ENCODE data around the gene THSD7B.

THSD7B gene

DNA sequence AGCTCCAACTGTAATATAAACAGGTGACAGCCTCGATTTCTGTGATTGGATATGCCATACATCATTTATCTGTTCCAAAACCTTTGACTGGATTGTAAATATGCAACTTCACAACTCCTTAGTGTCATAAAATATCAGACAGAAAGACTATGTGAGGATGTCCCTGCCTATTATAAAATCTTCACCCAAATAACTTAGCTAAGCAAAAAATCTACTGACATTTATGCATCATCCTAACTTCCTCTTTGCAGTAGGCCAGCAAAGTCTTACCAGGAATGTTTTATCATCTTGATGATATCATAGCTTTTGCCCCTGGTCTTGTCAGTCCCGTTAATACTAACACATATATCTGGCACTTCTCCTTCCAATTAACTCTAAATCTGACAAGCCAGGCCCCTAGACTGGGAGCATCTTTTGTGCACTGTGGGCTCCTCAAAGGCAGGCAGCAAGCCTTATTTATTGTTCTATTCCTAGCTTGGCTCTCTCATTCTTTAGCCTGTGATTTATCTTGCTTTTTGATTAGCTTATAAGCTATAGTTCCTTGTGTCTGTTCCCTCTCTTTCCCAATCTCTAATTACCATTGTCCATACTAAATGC is 842.5 kb downstream of the THSD7B start:
- Mint-ChIP-seq H3K27ac (no peak overlapping the region), H3K36me3 (no peaks in the 10 kb centered on the region), H3K9me3 (peaks cover 11% of the 10 kb centered on the region), H3K4me1 (no peaks in the 10 kb centered on the region), H3K4me3 (no peak overlapping the region)
- ATAC-seq (no peak), DNase-seq (ENCODE audit: low spot score in 2 of 2) (no peak)

- Mint-ChIP-seq H3K4me1 (no peaks in the 10 kb centered on the region), H3K27ac (no peak overlapping the region), H3K36me3 (no peaks in the 10 kb centered on the region), H3K9me3 (peaks cover 5% of the 10 kb centered on the region), H3K4me3 (no peak overlapping the region)
- ATAC-seq: no peak
- no peak for DNase-seq (ENCODE audit: low spot score in 2 of 2)
These were observed 873.6 kb downstream of the THSD7B start for GRCh38 chr2:137638932-137639331.

DNA sequence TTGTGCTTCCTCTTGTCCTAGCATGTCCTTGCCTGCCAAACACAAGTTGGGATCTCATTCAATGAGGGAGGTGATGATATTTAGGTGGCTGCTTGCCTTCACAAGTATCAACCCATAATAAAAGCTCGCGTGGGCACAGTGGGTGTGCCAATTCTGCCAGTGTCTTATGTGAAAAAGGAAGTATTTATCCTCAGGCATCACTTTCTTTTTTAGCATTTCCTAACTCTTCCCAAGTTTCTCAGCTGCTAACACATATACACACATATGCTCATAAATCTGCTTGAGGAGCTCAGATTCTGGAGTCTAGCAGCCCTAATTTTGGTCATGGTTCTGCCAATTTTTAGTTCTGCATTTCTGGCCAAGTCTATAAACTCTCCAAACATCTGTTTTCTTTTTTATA is 879.4 kb downstream of the THSD7B start:
- DNase-seq (ENCODE audit: low spot score in 2 of 2) (no peak), ATAC-seq (no peak)
- no peaks in the 10 kb centered on the region for H3K36me3 Mint-ChIP-seq
- H3K4me3 Mint-ChIP-seq: no peak overlapping the region
- H3K4me1 Mint-ChIP-seq: no peaks in the 10 kb centered on the region
- peaks cover 5% of the 10 kb centered on the region for H3K9me3 Mint-ChIP-seq
- no peak overlapping the region for H3K27ac Mint-ChIP-seq

DNA sequence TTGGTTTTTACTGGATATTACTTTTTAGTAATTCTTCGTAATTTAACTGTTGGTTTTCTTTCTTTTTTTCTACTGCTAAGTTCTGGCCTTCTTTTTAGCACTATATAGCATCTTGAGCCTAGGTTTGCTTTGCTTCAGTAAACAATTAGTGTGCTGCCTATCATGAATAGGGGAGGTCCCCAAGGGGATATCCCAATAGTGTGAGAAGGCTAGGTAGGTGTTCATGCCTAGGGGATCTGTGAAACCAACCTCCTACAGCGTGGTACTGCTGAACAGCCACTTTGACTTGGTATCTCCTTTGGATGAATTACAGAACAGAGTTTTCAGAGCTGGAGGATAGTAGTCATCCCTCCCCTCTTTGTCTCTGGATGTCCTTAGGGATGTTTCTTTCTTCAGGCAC is 888.7 kb downstream of the THSD7B start:
- Mint-ChIP-seq H3K9me3 (peaks cover 7% of the 10 kb centered on the region), H3K4me3 (no peak overlapping the region), H3K36me3 (no peaks in the 10 kb centered on the region), H3K4me1 (no peaks in the 10 kb centered on the region), H3K27ac (no peak overlapping the region)
- DNase-seq (ENCODE audit: low spot score in 2 of 2): no peak
- no peak for ATAC-seq

DNA sequence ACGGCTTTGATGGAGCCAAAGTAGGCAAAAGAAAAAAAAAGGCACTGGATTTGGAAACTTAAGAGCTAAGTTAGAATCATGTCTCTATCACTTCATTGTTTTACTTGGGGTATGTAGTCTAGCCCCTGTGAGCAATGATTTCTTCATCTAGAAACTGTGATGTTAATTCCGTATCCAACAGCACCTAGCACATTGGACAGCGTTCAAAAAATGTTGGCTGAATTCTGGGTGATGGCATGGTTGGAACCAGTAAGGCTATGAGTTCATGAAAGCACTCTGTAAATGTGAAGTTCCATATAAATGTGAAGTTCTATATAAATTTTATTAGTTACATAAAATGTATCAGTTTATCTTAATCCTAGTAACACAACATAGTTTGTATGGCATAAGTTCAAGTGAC is 890.5 kb downstream of the THSD7B start:
- no peak for DNase-seq (ENCODE audit: low spot score in 2 of 2)
- H3K36me3 Mint-ChIP-seq: no peaks in the 10 kb centered on the region
- H3K4me1 Mint-ChIP-seq: no peaks in the 10 kb centered on the region
- ATAC-seq: no peak
- no peak overlapping the region for H3K27ac Mint-ChIP-seq
- no peak overlapping the region for H3K4me3 Mint-ChIP-seq
- peaks cover 3% of the 10 kb centered on the region for H3K9me3 Mint-ChIP-seq

DNA sequence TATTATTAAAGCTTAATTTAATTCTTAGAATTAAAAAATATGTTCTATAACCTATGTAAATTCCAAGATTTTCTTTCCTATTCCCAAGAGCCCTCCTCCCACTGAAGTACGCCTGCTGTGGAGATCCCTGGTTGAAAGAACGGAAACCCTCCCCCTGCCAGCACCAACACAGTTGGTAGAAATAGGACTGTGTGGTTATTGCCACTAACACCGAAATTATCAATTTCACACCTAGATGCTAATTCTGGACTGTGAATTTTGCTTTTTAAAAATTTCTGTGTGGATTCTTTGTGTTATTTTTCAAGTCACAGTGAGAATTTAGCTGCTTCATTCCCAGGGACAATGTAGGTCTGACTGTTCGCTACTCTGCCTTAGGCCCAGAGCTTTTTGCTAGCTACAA is 893.1 kb downstream of the THSD7B start:
- Mint-ChIP-seq H3K27ac (no peak overlapping the region), H3K4me3 (no peak overlapping the region), H3K9me3 (peaks cover 4% of the 10 kb centered on the region), H3K4me1 (no peaks in the 10 kb centered on the region), H3K36me3 (no peaks in the 10 kb centered on the region)
- no peak for ATAC-seq
- no peak for DNase-seq (ENCODE audit: low spot score in 2 of 2)

GRCh38 chr2:137659616-137660015 is 894.3 kb downstream of the THSD7B start:
- no peaks in the 10 kb centered on the region for H3K4me1 Mint-ChIP-seq
- peaks cover 3% of the 10 kb centered on the region for H3K9me3 Mint-ChIP-seq
- H3K36me3 Mint-ChIP-seq: no peaks in the 10 kb centered on the region
- H3K27ac Mint-ChIP-seq: no peak overlapping the region
- ATAC-seq (no peak), DNase-seq (ENCODE audit: low spot score in 2 of 2) (no peak)
- no peak overlapping the region for H3K4me3 Mint-ChIP-seq

- H3K4me1 Mint-ChIP-seq: no peaks in the 10 kb centered on the region
- DNase-seq (ENCODE audit: low spot score in 2 of 2) (no peak), ATAC-seq (no peak)
- H3K27ac Mint-ChIP-seq: no peak overlapping the region
- peaks cover 3% of the 10 kb centered on the region for H3K9me3 Mint-ChIP-seq
- H3K36me3 Mint-ChIP-seq: no peaks in the 10 kb centered on the region
- no peak overlapping the region for H3K4me3 Mint-ChIP-seq
These were observed 904.8 kb downstream of the THSD7B start for GRCh38 chr2:137670111-137670510.

- H3K9me3 Mint-ChIP-seq: peaks cover 6% of the 10 kb centered on the region
- ATAC-seq (no peak), DNase-seq (ENCODE audit: low spot score in 2 of 2) (no peak)
- no peaks in the 10 kb centered on the region for H3K4me1 Mint-ChIP-seq
- no peak overlapping the region for H3K4me3 Mint-ChIP-seq
- H3K36me3 Mint-ChIP-seq: no peaks in the 10 kb centered on the region
- no peak overlapping the region for H3K27ac Mint-ChIP-seq
These were observed 907.7 kb downstream of the THSD7B start for GRCh38 chr2:137672989-137673552.

GRCh38 chr2:137674991-137675390 is 909.6 kb downstream of the THSD7B start:
- Mint-ChIP-seq H3K27ac (no peak overlapping the region), H3K36me3 (no peaks in the 10 kb centered on the region), H3K4me3 (no peak overlapping the region), H3K4me1 (no peaks in the 10 kb centered on the region), H3K9me3 (peaks cover 6% of the 10 kb centered on the region)
- ATAC-seq (no peak), DNase-seq (ENCODE audit: low spot score in 2 of 2) (no peak)

DNA sequence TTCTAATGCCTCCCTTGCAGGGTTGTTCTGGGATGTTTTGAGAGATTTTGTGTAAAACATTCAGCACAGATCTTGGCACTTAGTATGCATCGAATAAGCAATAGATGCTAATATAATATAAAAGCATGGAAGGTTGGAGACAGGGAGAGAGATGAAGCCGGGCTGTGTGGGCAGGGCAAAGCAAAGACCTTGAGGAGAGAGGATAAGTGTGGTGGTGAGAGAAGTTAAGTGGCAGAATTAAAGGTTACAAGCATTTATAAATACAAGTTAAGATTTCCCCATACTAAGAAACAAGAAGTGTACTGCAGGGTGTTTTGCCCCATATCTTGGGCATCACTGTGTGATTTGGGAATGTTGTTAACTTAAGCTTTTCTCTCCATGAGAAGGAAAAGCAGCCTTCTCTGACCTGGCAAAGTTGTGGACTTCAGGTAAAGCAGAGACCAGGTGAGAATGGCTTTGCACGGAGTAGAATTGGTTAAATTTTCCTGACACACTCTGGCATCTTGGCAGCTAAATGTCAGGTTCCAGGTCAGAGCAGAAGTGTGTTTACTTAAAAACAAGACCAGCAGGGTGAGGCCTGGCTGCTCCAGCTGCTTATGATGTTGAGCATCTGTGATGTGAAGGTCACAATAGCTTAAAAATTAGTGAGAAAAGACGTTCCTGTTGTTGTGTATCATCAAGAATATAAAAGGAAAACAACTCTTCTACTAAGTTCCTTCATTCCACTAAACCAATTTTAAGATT is 910.4 kb downstream of the THSD7B start:
- Mint-ChIP-seq H3K9me3 (peaks cover 6% of the 10 kb centered on the region), H3K4me3 (no peak overlapping the region), H3K36me3 (no peaks in the 10 kb centered on the region), H3K4me1 (no peaks in the 10 kb centered on the region), H3K27ac (no peak overlapping the region)
- ATAC-seq (no peak), DNase-seq (ENCODE audit: low spot score in 2 of 2) (no peak)

GRCh38 chr2:137676346-137676745 is 911.0 kb downstream of the THSD7B start:
- H3K27ac Mint-ChIP-seq: no peak overlapping the region

GRCh38 chr2:137677466-137677865 is 912.1 kb downstream of the THSD7B start:
- H3K4me3 Mint-ChIP-seq: no peak overlapping the region
- no peak for ATAC-seq

More at GRCh38 chr2:137676346-137676745, 911.0 kb downstream of the THSD7B start:
- H3K9me3 Mint-ChIP-seq: peaks cover 4% of the 10 kb centered on the region
- DNase-seq (ENCODE audit: low spot score in 2 of 2) (no peak), ATAC-seq (no peak)
- H3K4me1 Mint-ChIP-seq: no peaks in the 10 kb centered on the region
- H3K36me3 Mint-ChIP-seq: no peaks in the 10 kb centered on the region
- no peak overlapping the region for H3K4me3 Mint-ChIP-seq

DNA sequence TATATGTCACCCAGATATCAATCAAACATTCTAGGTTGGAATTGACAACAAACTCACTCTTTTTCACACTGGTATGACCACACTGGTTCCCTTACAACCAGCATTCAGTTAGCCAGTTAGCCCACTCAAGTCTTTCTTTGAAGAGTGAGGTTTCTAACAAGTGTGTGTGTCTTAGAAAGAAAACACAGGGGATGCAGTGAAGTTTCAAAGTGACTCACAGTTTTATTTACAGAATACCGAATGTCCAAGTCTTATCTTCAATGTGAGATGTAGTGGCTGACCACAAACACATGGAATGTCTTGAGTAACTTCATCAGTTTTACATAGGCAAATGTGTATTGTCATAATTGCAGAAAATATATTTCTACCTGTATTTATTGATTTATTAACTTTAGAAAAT is 924.2 kb downstream of the THSD7B start:
- ATAC-seq (no peak), DNase-seq (ENCODE audit: low spot score in 2 of 2) (no peak)
- Mint-ChIP-seq H3K4me1 (no peaks in the 10 kb centered on the region), H3K9me3 (peaks cover 13% of the 10 kb centered on the region), H3K27ac (no peak overlapping the region), H3K4me3 (no peak overlapping the region), H3K36me3 (no peaks in the 10 kb centered on the region)

More at GRCh38 chr2:137677466-137677865, 912.1 kb downstream of the THSD7B start:
- no peak for DNase-seq (ENCODE audit: low spot score in 2 of 2)
- Mint-ChIP-seq H3K4me1 (no peaks in the 10 kb centered on the region), H3K36me3 (no peaks in the 10 kb centered on the region), H3K9me3 (peaks cover 4% of the 10 kb centered on the region), H3K27ac (no peak overlapping the region)

- ATAC-seq: no peak
- Mint-ChIP-seq H3K4me1 (no peaks in the 10 kb centered on the region), H3K36me3 (no peaks in the 10 kb centered on the region), H3K4me3 (no peak overlapping the region), H3K9me3 (no peaks in the 10 kb centered on the region), H3K27ac (no peak overlapping the region)
- DNase-seq (ENCODE audit: low spot score in 2 of 2): no peak
These were observed 928.2 kb downstream of the THSD7B start for GRCh38 chr2:137693534-137693933.

DNA sequence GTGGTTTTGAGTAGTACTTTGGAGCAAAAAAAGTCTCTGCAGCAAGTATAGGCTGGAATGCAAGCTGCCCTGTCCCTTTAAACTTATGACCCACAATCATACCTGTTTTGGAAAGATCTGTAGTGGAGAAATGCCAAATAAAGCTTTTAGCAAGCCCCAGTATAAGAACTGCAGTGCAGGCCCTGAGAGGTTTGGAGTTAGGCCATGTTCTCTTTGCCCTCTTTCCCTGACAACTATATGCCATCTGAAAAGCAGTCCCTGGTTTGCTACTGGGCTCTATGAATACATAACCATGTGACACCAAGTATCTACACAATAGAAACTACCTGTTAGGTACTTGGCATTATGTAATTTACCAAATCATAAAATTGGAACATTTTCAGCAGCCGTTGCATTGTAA is 931.6 kb downstream of the THSD7B start:
- Mint-ChIP-seq H3K36me3 (no peaks in the 10 kb centered on the region), H3K27ac (no peak overlapping the region), H3K4me3 (no peak overlapping the region), H3K9me3 (no peaks in the 10 kb centered on the region), H3K4me1 (no peaks in the 10 kb centered on the region)
- no peak for ATAC-seq
- no peak for DNase-seq (ENCODE audit: low spot score in 2 of 2)

All from stimulated activated effector memory CD8-positive, alpha-beta T cell treated with anti-CD3 and anti-CD28 coated beads, Interleukin-12 subunit alpha, Interleukin-12 subunit beta, amount 100 ng/mL, for 72 hours (primary cell).